ENCODE measurements around the gene TMOD3. TPM values are rescaled to one million over a fixed set of nuclear protein-coding genes. Genes with fewer than 3 reads are reported as not detected.

Gene TMOD3
- total RNA-seq, 1 donor from 2014 or later = 34.5 TPM

DNA sequence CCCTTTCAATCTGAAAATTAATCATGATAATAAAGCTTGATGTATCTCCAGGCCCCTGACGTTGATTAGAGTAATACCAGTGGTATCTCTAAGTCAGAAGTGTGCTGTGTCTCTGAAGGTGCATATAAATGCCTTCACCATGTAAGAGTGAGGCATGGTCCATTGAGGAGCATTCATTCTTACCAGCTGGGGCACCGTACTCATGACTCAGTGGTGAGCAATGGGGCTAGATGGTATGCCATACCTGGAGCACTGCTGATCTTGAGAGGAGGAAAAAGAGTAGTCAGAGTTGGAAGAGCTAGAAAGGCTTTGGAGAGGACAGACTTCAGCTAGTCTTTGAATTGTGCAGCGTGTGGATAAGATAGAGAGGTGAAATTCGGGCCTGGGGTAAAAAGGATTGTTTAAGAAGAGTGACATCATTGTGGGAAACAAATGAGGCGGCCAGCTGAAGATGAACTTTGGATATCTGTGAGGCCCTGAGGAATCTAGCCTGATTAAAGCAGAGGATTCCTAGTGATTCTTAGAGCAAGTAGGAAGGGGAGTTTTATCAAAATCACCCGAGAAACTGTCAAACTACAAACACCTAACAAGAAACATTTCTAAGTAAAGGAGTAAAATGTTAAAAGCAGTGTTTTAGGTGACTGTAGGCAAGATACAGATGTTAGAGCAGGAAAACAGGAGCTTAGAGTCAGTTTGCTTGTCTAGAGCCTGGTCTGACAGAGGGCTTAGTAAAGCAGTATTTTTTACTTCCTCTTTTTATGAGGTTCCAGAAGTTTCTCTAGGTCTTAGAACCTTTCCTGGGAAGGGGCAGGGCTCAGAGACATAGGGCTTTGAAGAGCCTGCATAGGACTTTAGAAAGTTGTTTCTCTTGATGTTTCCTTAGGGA, 13.6 kb downstream of the TMOD3 start:
- Histone ChIP-seq H3K27me3 (ENCODE audit: control insufficient read depth, insufficient read depth, low read length) (no peaks in the 10 kb centered on the region), H3K36me3 (ENCODE audit: control insufficient read depth, insufficient read depth, low read length) (no peaks in the 10 kb centered on the region), H3K4me3 (ENCODE audit: low read depth, low read length) (no peak overlapping the region)
- TF ChIP-seq CTCF (IDR thresholded peaks at IDR 0.05; ENCODE audit: insufficient read depth, low read length, poor library complexity, severe bottlenecking) = no peak
- DNase-seq (ENCODE audit: low read depth) = peak; percentile 47

DNA sequence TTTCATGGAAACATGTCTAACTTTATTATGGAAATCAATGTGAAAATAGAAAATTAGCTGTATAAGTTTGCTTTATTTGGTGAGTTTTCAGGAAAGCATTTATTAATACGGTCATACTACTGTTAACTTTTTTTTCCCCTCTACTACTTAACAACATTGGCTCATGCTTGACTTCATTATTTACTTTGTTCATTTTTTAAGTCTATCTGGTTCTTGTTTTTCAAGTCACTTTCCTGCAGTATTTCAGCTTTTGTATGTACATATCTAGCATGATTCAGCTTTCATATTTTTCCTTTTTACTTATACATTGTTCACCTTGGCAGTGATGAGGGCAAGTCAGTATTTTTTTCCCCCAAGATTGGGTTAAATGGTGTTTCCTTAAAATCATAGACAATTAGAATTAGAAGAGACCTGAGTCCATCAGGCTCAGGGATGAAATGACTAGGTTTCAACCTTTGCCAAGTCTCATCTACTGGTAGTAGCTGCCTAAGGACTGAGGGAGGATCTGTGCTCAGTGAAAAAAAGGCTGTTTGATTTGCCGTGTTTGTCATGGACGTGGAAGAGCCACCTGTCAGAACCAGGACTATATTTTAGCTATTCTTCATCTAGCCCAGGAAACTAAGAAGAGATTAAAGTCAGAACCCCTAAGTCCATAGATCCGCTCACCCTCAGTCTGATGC, 15.4 kb downstream of the TMOD3 start:
- no peaks in the 10 kb centered on the region for H3K36me3 ChIP-seq (ENCODE audit: control insufficient read depth, insufficient read depth, low read length)
- no peak for DNase-seq (ENCODE audit: low read depth)
- H3K27me3 ChIP-seq (ENCODE audit: control insufficient read depth, insufficient read depth, low read length) = no peaks in the 10 kb centered on the region
- no peak for TF ChIP-seq CTCF (IDR thresholded peaks at IDR 0.05; ENCODE audit: insufficient read depth, low read length, poor library complexity, severe bottlenecking)
- no peak overlapping the region for H3K4me3 ChIP-seq (ENCODE audit: low read depth, low read length)

DNA sequence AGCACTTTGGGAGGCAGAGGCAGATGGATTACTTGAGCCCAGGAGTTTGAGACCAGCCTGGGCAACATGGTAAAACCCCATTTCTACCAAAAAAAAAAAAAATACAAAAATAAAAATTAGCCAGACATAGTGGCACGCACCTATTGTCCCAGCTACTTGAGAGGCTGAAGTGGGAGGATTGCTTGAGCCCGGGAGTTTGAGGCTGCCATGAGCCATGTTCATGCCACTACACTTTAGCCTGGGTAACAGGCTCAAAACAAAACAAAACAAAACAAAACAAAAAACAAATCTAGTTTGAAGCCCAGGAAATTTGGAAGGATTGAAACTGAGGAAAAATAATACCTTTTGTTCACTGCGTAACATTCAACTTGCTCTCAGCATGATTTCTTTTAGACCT, 16.6 kb downstream of the TMOD3 start:
- TF ChIP-seq CTCF (IDR thresholded peaks at IDR 0.05; ENCODE audit: insufficient read depth, low read length, poor library complexity, severe bottlenecking) = no peak
- Histone ChIP-seq H3K27me3 (ENCODE audit: control insufficient read depth, insufficient read depth, low read length) (no peaks in the 10 kb centered on the region), H3K4me3 (ENCODE audit: low read depth, low read length) (no peak overlapping the region), H3K36me3 (ENCODE audit: control insufficient read depth, insufficient read depth, low read length) (no peaks in the 10 kb centered on the region)
- no peak for DNase-seq (ENCODE audit: low read depth)

DNA sequence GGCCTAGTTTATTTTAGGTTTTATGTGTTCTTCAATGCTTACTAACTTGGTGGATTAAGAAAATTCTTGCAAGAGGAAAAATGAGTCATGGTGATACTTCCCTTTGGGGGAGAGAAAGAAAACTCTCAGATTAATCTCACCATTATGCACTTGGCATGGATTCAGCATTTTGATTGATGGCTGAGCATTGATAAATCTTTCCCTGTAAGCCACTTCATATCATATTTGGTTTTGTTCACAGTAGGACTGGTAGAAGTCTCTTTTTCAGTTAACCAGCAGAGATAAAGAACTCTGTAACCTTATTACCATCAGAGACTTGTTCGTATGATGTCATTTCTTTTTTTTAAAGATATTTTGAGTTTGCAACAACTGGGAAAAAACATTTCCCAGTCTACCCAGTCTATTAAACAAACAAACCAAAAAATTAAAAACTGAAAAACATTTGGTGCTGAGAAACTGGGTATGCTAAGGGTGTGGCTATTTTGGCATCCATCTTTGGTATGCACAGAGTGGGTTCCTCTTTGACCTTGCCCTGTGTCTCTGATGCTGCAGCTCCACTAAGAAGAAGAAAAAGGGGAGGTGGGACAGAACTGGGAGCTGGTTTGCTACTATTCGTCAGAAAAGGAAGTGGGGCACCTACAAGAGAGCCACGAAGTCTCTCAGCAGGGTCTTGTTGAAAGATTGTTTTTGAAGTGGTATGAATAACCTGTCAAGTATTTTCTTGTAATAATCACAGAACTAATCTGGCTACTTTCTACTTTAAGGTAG, 17.2 kb downstream of the TMOD3 start:
- Histone ChIP-seq H3K27me3 (ENCODE audit: control insufficient read depth, insufficient read depth, low read length) (no peaks in the 10 kb centered on the region), H3K4me3 (ENCODE audit: low read depth, low read length) (no peak overlapping the region), H3K36me3 (ENCODE audit: control insufficient read depth, insufficient read depth, low read length) (no peaks in the 10 kb centered on the region)
- TF ChIP-seq CTCF (IDR thresholded peaks at IDR 0.05; ENCODE audit: insufficient read depth, low read length, poor library complexity, severe bottlenecking) = no peak
- DNase-seq (ENCODE audit: low read depth) = no peak

GRCh38 chr15:51848811-51849210, 19.4 kb downstream of the TMOD3 start:
- Histone ChIP-seq H3K36me3 (ENCODE audit: control insufficient read depth, insufficient read depth, low read length) (no peaks in the 10 kb centered on the region), H3K4me3 (ENCODE audit: low read depth, low read length) (no peak overlapping the region), H3K27me3 (ENCODE audit: control insufficient read depth, insufficient read depth, low read length) (no peaks in the 10 kb centered on the region)
- no peak for TF ChIP-seq CTCF (IDR thresholded peaks at IDR 0.05; ENCODE audit: insufficient read depth, low read length, poor library complexity, severe bottlenecking)
- no peak for DNase-seq (ENCODE audit: low read depth)
